ENCODE data around the gene STAT4.

The STAT4 gene

DNA sequence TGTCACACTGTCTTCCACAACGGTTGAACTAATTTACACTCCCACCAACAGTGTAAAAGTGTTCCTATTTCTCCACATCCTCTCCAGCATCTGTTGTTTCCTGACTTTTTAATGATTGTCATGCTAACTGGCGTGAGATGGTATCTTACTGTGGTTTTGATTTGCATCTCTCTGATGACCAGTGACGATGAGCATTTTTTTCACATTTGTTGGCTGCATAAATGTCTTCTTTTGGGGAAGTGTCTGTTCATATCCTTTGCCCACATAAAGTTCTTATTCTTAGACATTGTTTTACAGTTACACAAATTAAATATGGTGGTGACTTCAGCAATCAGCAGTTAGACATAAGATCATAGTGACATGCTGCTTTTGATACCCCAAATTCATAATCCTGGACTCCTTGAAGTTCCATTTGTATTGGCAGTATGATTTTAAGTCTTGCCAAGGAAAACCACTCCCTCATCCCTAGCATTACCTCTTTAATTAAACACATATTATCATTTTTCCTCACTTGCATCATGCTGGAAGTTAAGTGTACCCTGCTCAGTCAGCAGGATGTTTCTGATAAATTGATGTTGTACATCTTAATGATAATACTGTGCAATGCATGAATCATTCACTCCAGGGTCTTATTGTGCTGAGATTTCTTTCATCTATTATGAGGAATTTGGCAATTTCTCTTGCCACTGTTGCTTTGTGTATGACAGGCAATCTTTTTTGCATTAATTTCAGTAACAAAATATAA lies 69.2 kb downstream of the STAT4 start:
- no peak for DNase-seq (ENCODE audit: low read depth)

DNA sequence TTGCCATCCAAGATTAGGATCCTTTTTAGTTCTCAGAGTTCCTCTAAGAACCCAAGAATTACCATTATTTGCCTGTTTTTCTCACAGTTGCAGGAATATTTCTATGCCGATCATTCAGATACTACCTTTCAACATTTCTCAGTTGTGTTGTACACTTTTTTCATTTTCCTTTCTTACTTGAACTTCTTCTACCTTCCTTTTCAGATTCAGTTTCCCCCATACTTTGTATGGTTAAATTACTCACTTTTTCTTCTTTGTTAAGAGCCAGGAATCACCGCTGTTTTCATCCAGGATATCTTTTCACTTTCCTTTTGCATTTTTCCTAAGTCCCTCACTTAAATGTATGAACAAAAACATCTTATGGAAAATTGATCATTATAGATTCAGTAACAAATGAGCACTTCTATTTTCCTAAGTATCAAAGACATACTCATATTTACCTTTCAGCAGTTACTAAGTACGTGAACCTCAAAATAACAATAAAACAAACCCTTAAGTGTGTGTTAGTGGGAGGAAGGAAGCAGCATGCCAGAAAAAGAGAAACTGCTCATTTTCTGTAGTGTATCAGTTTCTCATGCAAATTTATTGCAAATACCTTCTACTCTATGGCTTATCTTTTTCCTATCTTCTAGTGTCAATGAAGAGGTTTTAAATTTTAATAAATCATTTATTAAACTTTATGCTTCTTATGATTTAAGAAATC lies 72.5 kb downstream of the STAT4 start:
- no peak for DNase-seq (ENCODE audit: low read depth)

DNA sequence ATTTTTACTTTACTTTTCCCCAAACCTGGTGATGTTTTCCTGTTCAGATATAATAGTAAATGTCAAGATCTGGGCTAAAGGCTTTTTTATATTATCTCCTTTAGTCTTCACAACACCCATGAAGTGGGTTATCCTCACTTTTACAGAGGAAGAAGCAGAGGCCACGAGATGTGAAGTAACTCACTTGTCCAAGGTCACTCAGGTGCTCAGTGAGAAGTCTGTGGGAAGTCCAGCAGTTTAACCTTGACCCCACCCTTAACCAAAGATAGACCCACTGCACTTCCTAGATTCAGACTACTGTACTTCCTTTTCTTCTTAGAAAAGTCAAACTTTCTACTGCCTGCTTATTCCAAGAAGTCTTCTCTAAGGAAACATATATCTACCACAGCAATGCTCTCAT lies 80.5 kb downstream of the STAT4 start:
- no peak for DNase-seq (ENCODE audit: low read depth)

DNA sequence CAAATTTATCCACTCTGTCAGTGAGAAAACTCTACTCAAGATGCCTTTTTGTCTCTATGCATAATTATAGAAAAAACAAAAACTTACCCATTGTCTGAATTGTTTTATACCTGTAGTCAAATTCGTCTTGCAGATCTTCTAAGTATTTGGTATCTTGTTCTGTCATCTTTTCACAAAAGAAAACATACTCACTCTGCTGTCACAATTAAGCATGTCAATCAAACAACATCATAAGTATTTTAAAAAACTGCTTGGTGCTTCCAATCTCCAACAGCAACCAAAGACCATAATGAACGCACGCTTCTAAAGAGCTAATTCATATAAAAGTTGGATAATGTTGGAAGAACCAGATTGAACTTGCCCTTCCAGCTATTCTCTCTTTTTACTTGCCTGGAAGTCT lies 81.2 kb downstream of the STAT4 start:
- no peak for DNase-seq (ENCODE audit: low read depth)

DNA sequence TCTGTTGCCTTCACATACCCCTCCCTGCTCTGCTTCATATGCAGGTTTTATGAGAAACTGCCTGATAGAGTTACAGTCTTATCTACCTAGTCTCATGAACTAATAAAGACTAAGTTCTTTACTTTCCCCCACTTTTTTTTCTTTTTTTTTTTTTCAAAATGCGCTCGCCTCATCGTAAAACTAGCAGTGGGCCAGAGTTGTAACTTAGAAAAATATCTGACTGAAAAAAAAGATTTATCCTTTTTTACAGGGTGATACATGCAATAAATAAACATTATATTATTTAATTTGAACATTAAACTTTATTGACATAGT lies 83.9 kb downstream of the STAT4 start:
- DNase-seq (ENCODE audit: low read depth): no peak

DNA sequence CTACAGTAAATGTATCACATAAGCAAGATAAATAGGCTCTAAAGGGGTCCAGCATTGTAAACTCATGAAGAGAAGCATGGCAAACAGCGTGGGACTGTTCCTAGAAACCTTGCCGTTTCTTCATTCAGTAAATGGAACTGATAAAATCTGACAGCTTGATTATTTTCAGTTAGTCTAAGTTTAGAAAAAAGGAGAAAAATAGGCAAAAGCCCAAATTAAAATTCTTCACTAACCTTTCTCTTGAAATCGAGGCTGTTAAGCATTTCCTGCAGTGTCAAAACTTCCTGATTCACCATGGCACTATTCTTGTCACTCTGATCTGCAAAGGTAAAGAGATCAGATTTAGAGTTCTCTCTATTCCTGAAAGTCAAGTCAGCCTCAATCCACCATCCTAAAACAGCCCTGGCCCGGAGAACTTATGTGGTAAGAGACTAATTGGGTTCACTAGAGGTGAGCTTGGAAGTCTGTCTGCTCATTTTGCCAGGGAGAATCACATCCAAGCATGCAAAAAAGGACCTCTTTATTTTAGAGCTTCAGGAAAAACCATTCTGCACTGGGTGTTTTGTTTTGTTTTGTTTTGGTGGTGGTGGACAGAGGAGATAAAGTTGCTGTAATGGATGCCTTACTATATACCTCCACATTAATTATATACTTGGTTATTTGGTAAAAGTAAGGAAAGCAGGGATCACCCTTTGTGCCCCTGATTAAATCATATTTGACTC lies 84.4 kb downstream of the STAT4 start:
- no peak for DNase-seq (ENCODE audit: low read depth)

DNA sequence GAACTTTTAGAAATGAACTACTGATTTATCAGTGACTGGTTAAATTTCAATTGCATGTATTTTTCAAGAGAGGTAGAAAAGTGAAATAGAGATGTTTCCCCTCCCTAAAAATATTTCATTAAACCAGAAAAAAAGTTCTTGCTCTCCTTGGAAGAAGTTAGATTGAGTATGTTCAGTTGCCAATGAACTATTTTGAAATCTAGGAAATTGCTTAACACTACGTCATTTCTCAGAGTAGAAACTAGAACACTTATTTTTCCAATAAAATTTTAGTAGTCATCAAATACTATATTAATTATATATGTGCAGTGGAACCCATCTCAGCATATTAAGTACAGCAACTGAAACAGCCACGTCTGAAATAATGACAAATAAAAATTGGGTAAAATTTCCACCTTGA lies 85.0 kb downstream of the STAT4 start:
- DNase-seq (ENCODE audit: low read depth): no peak

DNA sequence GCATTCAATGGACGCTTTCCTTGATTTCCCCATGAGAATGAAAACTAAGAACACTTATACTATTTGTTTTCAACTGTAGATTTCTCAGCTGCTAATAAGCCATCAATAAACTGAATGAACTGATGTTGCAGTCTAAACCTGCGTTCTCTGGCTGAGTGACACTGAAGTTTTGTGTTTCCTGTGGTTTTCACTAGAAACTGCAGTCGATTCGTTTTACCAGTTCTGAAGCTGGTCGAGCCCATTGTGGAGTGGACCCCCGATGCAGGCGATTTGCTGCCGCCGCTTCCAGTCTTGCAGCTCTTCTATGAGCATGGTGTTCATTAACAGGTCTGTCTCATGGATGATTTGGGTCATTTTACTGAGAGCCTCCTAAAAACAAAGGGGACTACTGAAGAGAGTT lies 86.2 kb downstream of the STAT4 start:
- no peak for DNase-seq (ENCODE audit: low read depth)

DNA sequence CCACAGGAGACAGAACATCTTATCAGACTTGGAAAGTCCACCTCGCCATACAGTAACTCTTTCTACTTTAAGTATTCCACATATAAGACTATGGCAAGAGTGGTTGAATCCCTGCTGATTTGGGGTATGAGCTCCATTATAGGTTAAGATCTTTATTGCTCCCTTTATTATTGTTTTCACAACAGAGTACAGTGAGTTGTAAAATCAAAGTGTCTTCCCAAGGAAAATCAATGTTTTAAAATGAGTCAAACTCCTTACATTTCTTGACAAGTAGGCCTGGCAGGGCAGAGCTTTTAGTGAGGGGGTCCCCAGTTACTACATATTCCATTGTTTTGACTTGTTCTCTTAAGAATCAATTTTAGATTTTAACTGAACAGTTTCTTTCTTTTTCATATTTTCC lies 87.2 kb downstream of the STAT4 start:
- DNase-seq (ENCODE audit: low read depth): no peak

DNA sequence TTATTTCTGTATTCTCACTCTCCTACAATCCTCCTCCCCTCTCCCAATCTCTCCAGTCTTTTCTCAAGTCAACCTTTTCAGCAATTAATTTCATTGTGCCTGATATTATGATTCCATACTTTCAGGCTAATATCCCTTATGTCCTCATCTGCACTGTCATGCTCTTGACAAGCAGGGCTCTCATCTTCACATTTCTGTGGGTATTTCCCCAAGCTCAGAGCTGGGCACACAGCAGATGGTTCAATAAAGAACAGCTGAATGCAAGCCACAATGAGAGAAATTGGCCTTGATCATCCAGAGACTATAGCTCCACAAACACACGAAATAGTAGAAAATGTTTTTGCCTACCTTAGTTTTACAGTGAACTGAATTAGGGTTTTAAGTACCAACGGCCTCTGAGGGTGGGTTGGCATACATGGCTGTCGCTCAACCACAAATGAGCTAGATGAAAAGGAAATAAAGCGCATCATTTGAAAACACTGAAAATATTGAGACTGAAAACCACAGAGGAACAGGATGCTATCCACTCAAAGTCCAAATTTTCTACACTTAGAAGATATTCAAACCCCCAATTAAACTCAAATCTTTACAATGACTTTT lies 89.3 kb downstream of the STAT4 start:
- DNase-seq (ENCODE audit: low read depth): no peak

DNA sequence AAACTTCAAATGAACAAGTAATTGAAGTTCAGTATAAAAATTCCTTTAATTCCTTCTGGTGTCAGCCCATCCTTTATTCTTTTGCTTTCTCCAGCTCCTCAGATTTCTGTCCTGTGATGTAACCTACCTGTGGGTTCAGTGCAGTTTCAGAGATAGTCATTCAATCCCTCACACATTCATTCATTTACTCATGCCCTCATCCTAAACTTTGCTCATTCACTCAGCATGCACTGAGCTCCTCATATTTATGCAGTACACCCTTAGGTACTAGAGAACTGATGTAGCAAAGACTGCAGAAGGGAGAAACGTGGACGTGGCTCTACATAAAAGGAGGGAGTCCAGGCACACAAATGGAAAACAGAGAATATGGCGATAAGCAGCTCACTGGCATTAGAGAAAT lies 91.5 kb downstream of the STAT4 start:
- no peak for DNase-seq (ENCODE audit: low read depth)

DNA sequence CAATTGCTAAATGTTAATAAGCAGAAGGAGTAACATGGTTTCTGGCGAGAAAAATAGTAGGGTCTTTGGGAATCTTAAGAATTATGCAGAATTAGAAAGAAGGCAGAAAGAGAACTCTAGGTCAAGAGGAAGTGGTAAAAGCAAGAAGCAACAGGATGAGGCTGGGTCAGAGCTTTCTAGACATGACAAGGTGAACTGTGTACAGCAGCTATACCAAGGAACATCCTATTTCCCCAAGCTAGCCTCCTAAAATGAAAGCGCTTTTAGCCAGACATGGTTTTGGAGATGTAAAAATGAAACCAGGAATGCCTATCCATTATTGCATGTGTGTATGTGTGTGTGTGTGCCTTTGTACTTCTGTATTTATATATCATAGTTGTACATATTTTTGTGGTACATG lies 94.6 kb downstream of the STAT4 start:
- DNase-seq (ENCODE audit: low read depth): no peak

DNA sequence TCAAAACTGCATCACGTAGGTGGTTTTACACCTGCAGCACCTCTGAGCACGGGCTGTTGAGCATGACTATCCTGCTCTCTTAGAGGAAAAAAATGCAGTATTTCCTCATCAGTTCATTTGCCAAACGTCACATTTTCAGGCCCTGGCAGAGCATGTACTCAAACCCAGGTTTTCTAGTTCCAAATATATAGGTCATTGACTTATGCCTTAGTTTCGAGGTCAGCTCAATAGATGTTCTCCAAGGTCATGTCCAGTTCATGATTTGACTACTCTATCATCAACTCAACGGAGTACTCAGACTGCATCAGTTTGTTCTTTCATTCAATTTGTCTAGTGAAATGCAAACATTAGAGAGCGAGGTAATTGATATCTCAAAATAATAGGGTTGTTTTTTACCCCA lies 97.5 kb downstream of the STAT4 start:
- no peak for DNase-seq (ENCODE audit: low read depth)

DNA sequence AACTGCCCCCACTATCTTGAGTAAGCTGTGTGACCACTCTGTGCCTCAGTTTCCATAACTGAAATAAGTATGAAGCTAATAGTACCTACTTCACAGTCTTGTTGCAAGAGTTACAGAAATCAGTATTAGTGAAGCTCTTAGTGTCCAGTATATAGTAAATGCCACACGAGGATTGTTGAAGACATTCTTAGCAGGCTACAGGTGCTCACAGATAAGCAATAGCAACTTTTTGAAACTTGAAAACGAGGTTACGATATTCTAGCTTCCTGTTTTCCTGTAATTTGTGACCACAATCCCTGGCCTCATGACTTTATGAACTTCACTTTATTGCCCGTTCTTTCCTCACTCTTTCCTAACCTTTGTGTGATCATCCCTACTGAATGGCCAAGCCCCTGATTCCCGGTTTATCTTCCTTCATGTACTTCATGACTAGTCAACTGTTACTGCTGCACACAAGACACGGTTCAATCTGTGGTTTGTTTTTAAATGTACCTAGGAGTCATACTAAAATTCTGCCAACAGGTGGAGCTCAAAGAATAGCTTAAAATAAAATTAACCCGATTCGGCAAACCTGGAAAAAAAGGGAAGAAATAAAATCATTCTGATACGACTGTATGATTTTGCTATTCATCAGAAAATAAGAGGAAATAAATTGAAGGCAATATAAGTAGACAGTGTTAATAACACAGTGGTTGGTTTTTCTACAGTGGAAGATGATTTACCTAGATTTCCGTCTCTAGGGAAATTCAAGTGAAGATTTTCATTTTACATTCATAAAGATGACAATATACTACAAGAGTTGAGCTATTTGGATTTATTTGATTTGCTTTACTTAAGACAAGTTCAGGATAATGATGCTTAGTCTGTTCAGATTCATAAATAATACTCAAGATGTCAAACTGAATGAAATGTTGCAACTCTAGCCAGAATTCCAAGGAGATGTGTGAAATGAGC lies 98.7 kb downstream of the STAT4 start:
- no peak for DNase-seq (ENCODE audit: low read depth)

DNA sequence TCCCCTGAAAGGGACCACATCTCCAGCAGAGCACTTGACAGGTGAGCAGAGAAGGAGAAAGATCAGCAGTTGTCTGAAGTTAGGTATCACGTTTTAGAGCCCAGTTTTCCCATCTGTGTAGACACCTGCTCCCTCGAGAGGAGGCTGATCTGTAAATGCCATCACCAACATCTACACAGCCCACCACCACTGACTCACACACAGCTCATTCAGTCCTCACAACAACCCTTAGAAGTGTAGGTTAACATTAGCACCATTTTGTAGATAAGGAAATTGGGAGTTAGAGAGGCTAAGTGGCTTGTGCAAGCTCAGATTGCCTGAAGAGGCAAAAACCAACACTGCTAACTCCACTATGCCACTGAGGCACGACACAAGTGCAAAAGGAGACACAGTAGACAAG lies 99.6 kb downstream of the STAT4 start:
- no peak for DNase-seq (ENCODE audit: low read depth)

DNA sequence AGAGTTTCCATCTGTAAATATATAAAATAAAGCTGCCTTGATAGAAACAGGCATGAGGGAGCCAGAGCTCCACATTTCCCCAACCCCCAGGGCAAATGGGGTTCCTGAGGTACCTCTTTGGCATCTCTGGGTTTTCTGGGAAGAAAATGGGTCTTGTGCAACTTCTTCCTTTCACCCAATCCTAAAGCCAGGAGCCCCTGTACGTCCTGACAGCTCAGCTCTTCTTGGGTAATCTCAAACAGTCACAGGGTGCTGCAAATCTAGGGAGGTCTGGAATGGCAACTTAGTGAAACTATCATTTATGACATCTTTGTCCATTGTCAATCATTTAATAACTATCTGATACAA lies 100.2 kb downstream of the STAT4 start:
- no peak for DNase-seq (ENCODE audit: low read depth)

DNA sequence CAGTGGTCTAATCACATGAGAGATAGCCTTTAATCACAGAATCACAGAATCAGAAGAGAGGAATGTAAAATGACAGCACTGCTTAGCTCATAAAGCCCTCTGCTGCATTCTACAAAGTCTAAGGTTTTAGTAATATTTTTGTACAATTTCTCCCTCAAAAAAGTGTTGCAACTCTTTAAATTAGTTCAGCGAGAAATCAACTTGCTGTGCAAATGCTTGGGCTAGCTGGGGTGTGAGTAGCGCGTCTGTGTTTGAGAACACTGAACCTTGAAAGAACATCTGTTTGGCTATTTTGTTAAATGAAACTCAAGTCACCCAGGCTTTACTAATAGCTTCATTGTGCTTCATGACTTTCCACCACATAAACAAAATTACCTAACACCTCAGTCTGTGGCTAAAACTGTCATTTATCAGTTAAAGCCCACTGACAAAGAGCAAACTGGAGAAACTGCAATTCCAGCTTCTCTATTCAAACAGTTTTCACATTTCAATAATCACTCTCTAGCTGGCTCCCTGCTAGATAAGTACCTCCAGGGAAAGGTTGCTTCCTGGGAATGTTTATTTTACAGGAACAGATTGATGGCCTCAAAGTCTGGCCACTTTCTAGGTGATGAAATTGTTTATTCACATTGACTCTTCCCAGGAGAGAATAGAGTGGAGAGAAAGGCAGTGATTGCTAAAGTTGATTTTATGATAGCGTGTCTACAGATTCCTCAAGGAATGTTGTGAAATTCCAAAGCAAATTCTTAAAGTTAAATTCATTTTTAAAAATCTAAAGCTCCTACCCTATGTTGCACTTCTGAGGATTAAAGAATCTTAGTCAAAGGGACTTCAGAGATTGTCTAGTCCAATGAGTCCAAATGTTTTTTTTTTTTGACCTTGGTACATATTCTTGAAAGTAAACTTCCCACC lies 100.8 kb downstream of the STAT4 start:
- no peak for DNase-seq (ENCODE audit: low read depth)

DNA sequence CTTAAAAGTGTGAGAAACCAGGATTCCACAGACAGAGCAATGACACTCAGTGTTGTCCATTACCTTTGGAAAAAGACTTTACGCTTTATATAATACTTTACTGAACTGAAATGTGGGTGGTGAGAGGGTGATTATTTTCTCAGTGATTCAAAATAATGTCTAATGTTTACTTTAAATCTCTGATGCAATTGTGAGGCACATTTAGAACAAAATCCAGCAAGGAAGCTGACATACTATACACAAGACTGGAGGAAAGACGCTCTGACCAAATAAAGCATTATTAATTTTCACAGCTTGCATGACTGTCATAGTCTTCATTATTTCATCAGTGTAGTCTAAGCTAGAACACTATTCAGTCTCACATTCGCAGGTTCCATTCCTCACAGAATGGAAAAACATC lies 102.7 kb downstream of the STAT4 start:
- no peak for DNase-seq (ENCODE audit: low read depth)

DNA sequence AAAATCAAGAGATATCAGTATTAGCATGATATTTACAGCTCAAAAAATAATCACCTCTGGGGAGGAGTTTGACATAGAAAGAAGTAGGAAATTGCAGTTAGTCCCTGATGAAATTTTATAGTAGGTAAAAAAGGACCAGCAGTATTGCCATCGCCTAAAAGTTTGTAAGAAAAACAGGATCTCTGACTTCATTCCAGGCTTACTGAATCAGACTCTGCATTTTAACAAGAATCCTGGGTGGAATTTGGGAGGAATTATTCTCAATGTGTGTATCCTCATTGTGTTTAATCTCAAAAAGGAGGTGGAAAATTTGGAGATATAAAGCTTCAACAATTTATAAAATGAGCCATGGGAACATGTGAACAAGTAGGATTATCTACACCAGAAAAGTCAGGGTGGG lies 105.7 kb downstream of the STAT4 start:
- DNase-seq (ENCODE audit: low read depth): no peak

DNA sequence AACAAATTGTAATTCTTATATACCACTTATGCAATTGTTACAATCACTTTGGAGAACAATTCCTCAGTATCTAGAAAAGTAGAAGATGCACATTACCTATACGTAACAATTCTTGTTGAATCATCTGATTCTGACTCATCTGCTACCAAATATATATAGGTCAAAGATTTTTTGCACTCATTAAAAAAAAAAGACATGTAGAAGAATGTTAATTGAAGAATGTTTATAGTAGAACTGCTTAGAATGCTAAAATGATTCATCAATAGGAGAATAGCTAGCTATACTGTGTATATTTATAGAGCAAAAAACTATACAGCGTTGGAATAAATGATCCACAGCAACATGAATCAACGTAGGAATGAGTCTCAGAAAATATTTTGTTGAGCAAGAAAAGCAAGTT lies 107.4 kb downstream of the STAT4 start:
- no peak for DNase-seq (ENCODE audit: low read depth)

Measured in T-helper 22 cell (primary cell).